HG02973 (cell line): Measurements from ENCODE around the gene ELFN1.

Experiments
- ATAC-seq: cut with Tn5 transposase; IDR thresholded peaks from one replicate; pipeline ENCODE4 v1.9.1; 2021; ENCODE audit warnings: moderate library complexity; ENCODE audit not compliant: unreplicated experiment

The ELFN1 gene

DNA sequence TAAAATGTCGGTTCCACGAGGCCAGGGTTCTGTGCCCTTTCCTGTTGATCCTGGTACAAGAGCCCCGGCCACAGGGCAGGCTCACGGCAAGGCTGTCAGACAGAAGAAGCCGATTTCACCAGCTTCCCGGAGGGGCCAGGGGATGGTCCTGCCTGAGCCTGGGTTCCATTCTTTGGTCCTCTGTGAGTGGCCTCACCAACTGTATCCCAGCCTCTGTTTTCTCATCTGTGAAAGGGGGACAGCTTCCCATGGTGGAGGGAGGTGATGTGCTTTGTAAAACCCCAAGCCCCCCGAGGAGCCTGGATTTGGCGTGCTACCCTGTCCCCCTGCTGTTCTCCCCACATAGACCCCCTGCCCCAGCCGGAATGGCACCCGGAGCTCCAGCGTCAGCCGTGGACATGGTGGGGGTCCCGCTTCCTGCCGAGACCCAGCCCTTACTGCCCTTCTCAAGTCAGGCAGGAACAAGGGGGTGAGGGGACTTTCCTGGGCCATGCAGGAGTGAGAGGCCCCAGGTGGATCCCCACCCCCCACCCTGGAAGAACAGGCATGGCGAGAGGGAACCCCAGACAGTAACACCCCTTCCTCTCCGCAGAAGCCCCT is 28.3 kb upstream of the ELFN1 start:
- no peak for ATAC-seq

DNA sequence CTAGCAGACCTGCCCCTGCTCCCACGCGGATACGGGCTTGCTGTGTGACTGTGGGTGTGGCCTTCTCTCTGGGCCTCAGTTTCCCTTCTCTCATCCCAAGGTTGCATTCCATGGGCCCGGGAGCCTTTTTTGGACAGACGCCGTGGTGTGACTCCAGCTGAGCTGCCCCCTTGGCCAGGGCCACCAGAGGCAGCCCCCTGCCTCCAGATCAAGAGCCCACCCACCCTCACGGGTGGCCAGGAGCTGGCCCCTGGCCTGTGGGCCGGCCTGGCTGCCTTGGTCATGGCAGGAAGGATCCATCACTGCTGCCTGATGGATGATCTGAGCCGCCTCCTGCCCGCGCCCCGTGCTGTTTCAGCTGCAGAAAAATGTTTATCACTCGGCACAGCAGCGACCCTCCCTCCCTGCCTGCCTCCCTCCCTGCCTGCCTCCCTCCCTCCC is 27.8 kb upstream of the ELFN1 start:
- ATAC-seq, result no peak

DNA sequence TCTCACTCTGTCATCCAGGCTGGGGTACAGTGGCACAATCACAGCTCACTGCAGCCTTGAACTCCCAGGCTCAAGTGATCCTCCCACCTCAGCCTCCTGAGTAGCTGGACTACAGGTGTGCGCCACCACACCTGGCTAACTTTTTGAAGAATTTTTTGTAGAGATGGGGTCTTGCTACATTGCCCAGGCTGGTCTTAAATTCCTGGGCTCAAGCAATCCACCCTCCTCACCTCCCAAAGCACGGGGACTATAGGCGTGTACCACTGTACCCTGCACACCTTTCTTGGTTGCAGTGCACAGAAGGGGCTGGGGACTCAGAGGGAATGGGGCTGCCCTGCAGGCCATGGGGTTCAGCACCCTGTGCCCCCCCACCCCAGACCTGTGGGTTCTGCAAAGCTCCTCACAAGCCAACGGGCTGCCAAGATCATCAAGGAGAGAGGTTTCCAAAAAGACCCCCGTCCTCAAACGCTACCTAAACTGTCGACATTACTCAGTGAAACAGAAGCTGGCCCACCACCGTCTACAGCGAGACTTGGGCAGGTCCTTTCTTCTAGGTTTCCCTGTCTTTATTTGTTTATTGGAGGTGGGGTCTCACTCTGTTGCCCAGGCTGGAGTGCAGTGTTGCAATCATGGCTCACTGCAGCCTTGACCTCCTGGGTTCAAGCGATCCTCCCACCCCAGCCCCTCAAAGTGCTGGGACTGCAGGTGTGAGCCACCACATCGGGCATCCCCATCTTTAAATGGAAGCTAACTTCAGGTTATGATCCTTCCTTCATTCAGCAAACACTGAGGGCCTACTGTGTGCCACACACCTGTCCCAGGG is 26.6 kb upstream of the ELFN1 start:
- no peak for ATAC-seq

DNA sequence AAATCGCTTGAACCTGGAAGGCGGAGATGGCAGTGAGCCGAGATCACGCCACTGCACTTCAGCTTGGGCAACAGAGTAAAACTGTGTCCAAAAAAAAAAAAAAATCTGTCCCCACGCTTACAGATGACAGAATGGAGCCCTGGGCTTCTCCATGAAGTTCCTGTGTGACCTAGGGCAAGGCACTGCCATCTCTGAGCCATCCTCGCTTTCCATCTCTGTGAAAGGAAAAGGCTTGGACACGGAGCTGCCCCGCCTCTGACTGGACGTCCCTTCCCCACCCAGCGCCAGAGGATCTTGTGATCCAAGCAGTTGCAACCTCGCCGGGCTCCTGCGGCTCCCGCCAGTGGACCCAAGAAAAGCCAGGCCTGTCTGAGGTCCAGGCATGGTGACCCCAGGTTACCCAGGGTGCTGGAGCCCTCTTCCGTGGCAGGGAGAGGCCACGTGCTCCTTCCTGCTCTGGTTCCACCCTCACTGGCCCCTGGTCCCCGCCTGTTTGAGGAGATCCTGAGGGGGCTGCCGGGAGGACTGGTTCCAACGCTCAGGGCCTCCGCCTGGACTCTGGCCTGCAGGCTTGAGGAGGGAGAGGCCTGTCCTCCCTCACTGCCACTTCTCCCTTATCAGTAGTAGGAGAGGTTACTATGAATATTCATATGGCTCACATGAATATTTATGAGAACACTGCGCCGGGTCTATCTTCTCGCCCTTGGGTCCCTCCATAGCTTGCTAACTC is 25.6 kb upstream of the ELFN1 start:
- ATAC-seq, result no peak

DNA sequence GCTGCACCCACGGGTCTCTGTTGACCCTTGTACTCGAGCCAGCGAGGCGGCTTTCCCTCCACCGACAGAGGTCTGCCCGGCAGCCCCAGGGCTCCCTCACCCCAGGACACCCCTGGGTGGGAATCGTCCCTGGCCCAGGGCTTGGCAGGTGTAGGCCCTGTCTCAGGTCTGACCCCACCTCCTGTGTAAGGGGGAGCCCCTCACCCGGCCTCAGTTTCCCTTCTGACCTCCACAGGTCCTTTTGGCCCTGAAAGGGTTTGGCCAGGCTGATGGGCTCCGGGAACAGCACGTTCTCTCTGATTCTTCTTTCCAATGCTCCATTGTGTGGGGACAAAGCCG is 25.0 kb upstream of the ELFN1 start:
- no peak for ATAC-seq

DNA sequence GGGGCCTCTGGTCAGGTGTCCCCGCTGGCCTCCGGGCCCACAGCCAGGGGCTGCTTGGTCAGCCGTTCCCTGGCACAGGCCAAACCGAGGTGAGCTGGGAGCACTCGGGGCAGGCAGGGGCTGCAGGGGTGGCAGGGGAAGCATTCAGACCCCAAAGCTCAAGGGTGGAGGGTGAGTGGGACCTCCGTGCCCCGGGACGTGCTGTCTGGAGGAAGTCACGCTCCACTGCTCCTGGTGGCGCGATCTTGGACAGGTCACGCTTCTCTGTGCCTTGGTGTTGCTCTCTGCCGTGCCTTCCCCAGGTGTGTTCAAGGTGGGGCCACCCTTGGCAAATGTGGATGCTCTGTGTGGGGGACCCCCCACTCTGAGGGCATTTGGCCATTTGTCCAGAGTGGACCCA is 24.6 kb upstream of the ELFN1 start:
- no peak for ATAC-seq

DNA sequence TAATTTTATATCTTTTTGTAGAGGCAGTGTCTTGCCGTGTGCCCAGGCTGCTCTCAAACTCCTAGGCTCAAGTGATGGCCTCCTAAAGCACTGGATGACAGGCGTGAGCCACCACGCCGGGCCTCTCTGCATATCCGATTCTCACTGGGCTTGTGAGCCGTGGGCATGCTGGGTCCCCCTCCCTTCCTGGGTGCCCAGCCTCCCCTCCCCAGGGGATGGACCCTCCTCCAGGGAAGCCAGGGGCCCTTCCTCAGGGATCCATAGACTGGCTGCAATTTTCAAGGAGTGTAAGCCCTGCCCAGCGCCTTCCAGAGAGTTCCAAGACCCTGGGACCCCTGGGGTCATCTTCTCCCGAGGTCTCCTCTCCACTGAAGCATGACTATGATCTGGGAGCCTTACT is 23.7 kb upstream of the ELFN1 start:
- ATAC-seq, result no peak

DNA sequence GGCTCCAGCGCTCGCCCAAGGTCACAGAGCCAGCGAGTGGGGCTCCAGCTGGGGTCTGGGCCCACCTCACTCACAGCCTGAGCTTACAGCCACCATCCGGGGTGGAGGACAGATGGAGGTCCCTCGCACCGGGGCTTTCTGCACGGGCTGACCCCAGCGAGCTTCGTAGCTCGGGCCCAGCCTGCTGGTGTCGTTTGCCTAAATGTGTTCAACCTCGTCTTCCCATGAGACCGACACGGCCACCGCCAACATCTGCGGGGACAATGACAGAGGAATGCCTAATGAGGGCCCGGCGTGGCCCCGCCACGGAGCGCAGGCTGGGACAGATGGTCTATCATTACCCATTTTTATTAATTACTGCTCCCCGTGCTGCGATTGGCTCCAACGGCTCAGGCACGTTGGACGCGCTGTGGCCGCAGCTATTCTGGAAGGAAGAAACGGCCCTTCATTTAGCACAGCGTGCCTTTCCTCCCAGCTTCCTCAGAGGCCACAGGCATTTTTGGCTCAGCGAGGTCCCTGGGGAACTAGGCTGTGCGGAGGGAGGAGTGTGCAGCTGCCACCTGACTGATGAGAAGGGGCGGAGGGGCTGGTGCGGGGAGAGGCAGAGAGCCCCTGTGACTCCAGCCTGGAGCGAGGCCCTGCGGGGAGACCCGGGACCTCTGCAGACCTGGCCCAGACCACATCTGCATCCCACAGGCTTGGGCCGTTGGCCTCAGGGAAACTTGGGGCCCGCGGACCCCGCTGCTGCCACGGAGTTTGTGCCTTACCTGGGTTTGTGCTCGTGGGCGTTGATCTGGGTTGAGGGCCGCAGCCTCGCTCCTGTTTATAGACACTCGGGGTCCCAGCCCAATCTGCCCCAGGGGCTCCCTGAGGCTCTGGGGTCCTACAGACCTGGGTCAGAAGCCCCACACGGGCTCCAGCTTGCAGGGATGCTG is 22.9 kb upstream of the ELFN1 start:
- no peak for ATAC-seq

DNA sequence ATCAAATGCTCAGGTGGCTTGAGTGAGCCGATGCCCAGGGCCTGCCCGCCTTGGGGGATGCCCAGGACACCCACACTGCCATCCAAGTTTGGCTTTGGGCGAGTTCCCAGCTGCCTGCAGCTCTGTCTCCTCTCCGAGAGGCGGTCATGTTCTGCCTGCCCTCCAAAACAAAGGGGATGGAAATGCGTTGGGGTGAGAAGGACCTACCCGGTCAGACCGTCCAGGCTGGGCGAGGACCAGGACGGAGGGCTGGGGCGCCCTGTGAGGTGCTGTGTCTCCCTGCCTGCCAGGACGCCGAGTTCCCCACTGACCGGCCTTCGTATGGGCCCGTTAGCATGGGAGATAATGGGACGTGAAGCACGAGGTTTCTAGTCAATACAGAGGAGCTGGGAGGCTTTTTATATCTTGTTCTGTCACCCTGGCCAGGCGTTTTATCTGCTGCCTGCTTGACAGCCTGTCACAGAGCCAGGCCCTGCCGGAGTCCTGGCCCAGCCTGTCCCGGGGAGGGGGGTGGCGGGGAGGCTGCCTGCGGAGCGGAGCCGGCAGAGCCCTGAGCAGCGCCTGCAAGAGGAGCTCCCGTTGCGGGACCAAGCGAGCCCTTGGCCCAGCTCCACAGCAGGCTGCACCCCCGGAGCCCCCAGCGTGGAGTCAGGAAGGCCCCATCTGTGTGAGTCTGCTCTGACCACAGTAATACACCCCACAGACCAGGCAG is 22.0 kb upstream of the ELFN1 start:
- ATAC-seq, result no peak

DNA sequence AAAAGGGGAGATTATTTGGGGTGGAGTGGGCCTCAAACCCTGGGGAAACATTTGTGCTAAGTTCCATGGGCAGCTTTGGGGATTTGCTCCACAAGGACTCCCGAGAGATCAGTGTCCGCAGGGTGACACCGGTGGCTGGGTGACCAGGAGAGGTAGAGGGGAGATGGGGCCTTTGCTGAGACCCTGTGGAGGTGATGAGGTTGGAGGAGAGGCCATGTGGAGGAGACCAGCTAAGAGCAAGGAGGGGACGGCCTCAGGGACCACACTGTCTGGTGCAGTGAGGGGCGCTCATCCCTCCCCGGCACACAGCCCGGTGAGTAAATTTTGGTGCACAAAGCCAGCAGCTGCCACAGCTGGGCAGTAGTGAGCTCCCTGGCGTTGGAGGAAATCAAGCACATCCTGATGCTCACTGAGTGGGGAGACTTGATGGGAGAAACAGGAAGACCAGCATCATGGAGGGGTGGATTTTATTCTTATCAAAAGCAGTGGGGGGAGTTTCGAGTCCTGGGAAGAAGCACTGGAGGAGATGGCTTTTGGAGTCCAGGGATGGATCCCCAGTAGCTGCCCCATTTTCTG is 20.2 kb upstream of the ELFN1 start:
- no peak for ATAC-seq

DNA sequence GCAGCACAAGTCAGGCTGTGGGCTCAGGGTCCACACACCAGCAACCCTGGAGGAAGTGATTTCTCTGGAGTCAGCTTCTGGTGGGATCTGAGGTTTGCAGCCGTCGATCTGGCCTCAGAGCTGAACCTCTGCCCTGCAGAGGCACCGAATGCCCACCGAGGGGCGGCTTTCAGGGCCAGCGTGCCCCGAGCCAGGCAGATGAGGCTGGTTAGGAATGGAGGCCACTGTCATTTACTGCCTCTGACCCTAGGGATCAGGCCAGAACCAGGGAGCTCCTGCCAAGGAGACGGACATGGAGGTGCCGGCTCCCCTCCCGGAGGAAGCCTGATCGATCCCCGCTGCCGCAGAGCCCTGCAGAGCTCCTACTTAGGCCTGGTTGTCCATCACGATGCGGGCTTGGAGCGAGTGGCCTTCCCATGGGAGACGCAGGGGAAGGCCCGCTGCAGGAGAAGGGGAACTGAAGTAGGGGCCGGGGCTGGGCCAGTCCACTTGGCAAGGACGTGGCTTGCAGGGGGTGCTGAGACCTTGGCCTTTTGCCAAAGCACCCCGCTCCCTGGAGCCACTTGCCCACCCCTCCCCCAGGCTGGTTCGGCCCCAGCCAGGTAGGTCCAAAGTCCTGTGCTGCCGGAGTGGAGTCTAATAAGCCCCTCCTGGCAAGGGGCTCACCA is 19.6 kb upstream of the ELFN1 start:
- no peak for ATAC-seq

DNA sequence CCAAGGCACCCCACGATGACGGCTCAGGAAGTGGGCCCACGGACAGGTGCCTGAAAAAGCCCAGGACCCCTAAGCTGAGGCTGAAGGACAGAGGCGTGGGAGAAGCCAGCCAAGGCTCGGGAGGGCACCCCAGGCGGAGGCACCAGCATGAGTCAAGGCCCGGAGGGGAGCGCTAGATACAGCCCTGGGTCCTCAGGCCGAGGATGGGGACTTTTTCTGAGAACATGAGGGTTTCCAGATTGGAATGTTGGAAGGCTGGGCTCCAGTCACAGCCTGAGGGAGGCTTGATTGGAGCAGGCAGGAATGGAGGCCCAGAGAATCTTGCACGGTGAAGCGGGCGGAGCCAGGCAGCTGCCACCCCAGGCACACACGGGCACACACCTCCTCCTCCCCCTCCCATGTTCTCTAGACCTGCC is 19.0 kb upstream of the ELFN1 start:
- ATAC-seq, result no peak

DNA sequence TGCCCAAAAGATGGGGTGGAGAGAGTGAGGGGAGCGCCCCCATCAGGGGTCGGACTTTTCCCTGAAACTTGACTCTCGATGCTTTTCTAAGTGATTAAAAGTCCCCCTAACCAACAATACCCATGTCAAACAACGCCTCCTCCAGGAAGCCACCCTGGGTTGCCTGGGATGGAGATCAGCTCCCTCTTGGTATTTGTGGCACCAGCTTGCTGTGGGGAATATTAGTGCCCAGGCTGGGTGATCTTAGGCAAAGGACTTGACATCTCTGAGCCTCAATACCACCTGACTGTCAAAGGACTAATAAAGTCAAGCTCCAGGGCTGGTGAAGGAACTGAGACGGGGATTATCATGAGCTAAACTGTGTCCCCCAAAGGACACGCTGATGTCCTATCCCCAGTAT is 18.2 kb upstream of the ELFN1 start:
- no peak for ATAC-seq

DNA sequence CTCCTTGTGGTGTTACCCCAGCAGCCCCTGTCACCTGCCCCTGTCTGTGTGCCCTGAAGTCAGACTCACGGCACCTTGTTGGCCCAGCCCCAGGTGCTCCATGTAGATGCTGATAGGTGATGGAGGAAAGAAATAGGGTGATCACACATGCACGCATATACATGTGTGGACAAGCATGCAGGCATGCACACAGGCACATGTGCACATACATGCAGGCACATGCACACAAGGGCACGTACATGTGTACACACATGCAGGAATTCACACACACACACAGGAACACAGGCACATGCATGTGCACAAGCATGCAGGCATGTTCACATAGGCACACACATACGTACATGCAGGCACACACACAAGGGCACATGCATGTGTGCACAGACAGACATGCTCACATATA is 16.6 kb upstream of the ELFN1 start:
- ATAC-seq, result no peak

DNA sequence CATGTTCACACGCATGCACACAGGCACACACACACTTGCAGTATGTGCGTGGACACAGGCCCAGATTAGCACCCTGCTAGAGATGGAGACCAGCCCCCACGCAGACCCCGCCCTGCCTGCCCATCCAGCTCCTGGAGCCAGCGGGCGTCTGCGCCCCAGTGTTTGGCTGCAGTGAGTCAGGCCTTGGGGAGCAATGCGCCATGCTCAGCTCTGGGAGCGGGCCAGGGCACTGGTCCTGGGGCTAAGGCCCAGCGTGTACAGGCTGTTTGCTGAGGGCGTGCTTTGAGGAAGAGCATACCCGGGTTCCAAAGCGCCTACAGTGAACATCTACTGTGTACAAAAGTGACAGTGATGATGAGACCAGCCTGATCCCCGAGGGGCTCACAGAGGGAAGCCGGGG is 16.0 kb upstream of the ELFN1 start:
- ATAC-seq, result no peak

DNA sequence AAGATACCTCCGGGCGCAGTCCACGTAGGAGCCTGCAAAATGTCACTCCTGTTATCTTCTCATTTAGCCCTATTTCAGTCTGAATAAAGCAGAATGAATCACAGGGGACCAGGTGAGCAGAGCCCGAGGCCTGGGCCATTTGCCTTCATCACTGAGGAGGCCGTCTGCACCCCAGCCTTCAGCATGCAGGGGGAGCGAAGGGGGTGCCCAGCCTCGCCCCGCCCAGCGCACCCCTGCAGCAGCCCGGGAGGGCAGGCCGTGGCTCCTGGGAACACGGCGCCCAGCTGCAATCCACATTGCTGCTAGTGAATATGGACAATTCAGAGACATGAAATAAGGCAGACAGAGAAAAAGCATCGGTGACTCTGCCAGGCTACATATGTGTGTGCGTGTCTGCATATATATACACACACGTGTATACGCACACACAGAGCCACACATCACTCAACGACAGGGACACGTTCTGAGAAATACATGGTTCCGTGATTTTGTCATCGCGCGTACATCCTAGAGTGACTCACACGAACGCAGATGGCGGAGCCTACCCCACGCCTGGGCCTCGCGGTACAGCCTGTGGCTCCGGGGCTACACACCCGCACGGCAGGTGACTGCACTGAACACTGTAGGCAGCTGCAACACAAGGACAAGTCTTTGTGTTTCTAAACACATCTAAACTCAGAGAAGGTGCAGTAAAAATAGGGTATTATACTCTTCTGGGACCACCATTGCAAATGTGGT is 15.2 kb upstream of the ELFN1 start:
- no peak for ATAC-seq

DNA sequence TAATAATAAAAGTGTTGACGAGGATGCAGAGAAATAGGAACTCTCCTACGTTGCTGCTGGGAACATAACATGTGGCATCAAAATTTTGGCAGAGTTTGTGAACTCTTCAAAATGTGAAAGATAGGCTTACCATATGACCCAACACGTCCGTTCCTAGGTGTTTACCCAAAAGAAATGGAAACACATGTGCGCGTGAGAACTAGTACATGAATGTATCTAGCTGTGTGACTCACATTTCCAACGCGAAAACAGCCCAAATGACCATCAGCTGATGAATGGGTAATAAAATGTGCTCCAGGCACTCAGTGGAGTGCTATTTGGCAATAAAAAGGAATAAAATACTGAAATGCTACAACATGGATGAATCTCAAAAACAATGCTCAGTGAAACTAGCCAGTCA is 10.4 kb upstream of the ELFN1 start:
- ATAC-seq, result no peak

DNA sequence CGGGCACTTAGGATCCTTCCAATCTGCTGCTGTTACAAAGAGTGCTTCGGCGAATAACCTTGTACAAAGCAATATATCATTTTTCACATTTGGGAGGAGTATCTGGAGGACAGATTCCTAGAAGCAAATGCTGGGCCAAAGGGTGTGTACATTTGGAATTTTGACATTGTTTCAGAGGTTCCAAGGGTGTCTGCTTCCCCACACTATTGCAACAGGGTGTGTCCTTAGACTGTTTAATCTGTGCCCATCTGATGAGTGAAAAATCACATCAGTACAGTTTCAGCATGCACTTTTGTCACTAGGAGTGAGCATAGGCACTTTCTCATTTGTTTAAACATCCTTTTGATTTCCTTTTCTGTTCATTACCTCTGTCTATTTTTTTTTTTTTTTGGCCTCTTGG is 8.6 kb upstream of the ELFN1 start:
- no peak for ATAC-seq

DNA sequence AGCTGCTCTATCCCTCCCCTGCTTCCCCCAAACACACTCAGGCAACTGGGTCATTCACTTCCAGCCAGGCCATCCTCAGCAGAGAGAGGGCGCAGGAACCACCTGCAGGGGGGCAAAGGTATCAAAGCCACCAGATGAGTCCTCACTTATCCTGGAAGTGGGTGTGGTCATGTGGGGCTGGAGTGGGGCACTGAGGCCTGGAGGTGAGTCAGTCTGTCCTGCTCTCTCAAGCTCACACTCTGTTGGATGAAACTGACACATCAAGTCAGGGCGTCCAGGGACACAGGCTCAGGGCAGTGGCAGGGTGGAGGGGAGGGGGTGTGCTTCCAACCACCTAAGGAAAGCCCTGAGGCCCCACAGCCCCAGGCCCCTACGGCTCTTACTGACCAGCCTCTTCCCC is 8.0 kb upstream of the ELFN1 start:
- ATAC-seq, result no peak
